ENCODE data around the gene NDUFA9.

NDUFA9 gene

DNA sequence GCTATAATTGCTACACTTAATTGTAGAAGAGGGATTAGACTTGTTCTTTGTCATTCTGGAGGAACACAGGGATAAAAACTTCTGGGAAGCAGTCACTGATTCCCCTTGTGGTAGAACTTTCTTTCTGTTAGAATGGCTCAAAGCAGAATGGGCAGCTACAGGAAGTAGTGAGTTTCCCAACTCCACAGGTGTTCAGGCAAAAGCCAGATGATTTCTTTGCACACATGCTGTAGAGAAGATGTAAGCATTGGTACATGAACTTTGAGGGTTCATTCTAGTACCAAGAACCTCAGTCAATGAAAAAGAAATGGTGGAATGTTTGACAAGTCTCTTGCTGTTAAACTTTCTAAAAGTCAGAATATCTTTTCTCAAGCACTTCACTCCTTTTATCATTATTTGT, 4.3 kb downstream of the NDUFA9 start:
- Mint-ChIP-seq H3K4me1 (peaks cover 43% of the 10 kb centered on the region), H3K27me3 (no peaks in the 10 kb centered on the region), H3K9me3 (no peaks in the 10 kb centered on the region), H3K36me3 (peaks cover 22% of the 10 kb centered on the region), H3K27ac (no peak overlapping the region), H3K4me3 (no peak overlapping the region)
- no peak for ATAC-seq

DNA sequence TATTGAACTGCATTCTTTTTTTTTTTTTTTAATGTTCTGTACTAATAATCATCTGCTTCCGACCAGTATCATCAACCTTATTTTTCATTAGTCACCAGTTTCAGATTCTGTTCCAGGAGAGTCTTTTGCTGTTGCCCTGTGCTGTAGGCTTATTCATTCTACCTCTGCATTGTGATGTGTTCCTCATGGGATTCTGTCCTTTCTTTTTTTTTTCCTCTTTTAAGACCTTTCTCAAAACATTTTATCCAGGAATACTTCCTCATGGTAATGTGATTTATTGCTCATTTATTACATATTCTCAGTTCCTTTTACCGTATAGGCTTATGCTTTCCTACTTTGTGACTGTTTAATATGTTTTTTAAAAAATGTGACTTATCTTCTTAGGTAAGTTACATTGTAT, 4.8 kb downstream of the NDUFA9 start:
- no peak overlapping the region for H3K27ac Mint-ChIP-seq
- H3K9me3 Mint-ChIP-seq: no peaks in the 10 kb centered on the region
- no peak overlapping the region for H3K4me3 Mint-ChIP-seq
- H3K27me3 Mint-ChIP-seq: no peaks in the 10 kb centered on the region
- peaks cover 40% of the 10 kb centered on the region for H3K4me1 Mint-ChIP-seq
- H3K36me3 Mint-ChIP-seq: peaks cover 22% of the 10 kb centered on the region
- ATAC-seq: no peak

DNA sequence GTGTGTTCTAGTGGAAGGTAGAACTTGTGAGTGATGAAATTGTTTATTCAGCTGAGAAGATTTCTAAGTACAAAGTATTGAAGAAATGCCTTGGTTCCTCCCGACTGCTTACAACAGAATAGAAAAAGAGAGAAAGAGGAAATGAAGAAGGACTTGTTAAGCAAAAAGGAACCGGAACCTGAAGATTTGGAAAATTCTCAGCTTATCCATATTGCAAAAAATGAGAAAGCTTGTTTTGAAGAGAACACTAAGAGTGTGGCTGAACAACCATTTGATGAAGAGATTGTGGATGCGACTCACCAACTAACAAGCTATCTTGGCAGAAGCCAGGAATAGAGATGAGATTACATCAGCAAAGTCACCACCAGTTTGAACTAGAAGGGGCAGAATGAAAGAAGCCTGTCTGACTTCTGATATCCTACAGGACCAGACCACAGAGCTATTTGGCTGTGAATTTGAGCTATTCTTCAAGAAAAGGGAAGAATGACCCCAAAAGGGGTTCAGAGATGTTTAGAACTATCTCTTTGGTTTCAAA, 15.1 kb downstream of the NDUFA9 start:
- no peak for ATAC-seq
- Mint-ChIP-seq H3K9me3 (no peaks in the 10 kb centered on the region), H3K27ac (no peak overlapping the region), H3K36me3 (peaks cover 34% of the 10 kb centered on the region), H3K27me3 (no peaks in the 10 kb centered on the region), H3K4me1 (peaks cover 9% of the 10 kb centered on the region), H3K4me3 (no peak overlapping the region)

DNA sequence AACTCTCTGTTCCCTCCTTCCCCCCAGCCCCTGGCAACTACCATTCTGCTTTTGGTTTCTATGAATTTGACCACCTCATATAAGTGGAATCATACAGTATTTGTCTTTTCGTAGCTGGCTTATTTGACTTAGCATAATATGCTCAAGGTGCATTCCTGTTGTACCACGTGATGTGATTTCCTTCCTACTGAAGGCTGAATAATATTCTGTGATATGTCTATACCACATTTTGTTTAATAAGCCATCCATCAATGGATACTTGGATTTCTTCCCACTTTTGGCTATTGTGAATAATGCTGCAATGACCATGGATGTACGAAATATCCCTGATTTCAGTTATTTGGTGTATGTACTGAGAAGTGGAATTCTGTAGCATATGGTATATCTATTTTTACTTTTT, 16.3 kb downstream of the NDUFA9 start:
- Mint-ChIP-seq H3K4me1 (peaks cover 9% of the 10 kb centered on the region), H3K9me3 (no peaks in the 10 kb centered on the region), H3K4me3 (no peak overlapping the region), H3K36me3 (peaks cover 39% of the 10 kb centered on the region), H3K27ac (no peak overlapping the region), H3K27me3 (no peaks in the 10 kb centered on the region)
- ATAC-seq: no peak

DNA sequence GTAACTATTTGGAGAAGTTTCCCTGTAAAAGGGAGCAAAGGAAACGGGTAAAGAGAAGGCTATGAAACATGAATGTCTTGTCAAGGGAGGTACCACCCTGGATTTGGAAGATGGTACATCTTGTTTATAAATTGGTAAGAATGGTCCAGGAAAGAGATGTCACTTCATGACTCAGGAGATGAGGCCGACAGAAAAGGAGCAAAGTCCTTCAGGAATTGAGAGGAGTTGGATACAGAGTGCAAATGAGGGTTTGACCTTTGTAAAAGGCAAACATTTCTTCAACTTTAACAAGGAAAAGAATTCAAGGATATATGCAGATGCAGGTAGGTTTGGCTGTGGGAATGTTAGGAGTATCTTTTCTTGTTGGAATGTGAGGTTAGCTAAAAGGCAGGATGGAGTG, 30.8 kb downstream of the NDUFA9 start:
- H3K4me3 Mint-ChIP-seq: no peak overlapping the region
- H3K27me3 Mint-ChIP-seq: no peaks in the 10 kb centered on the region
- H3K9me3 Mint-ChIP-seq: no peaks in the 10 kb centered on the region
- ATAC-seq: no peak
- H3K4me1 Mint-ChIP-seq: no peaks in the 10 kb centered on the region
- H3K36me3 Mint-ChIP-seq: peaks cover 58% of the 10 kb centered on the region
- H3K27ac Mint-ChIP-seq: no peak overlapping the region

DNA sequence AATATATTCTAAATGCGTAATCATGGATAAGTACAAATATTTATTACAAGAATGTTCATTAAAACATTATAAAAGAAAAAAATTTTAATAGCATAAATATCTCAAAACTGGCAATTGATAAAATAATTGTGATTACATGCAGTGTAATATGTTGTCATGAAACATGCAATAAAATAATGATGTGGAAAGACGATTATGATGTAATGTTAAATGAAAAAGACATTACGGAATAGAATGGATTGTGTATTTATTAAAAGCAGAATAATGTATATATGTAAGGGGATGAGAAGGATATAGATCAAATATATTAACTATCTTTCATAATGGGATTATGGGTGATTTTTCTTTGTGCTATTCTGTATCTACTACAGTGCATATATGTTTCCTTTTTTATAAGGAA, 32.8 kb downstream of the NDUFA9 start:
- peaks cover 73% of the 10 kb centered on the region for H3K36me3 Mint-ChIP-seq

DNA sequence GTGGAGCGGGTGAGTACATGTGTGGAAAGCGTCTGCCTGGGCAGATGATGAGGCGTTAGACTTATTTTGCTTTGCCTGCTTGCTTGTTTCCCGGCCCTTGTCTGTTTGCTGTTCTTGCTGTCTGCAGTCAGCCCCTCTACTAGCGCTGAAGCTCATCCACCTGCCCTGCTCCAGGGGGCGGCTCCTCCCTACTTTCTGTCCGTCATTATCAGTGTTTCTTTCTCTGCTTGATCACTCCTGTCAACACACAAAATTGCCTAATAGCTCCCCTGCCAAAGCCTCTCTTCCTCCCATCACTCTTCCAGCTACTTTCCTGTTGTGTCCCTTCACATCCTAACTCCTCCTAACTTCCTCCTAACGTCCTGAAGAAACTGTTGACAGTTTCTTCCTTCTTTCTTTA, 36.4 kb downstream of the NDUFA9 start:
- Mint-ChIP-seq H3K36me3 (peaks cover 62% of the 10 kb centered on the region), H3K27me3 (no peaks in the 10 kb centered on the region), H3K27ac (no peak overlapping the region), H3K4me3 (no peak overlapping the region), H3K4me1 (no peaks in the 10 kb centered on the region), H3K9me3 (no peaks in the 10 kb centered on the region)
- no peak for ATAC-seq

More for the DNA sequence above, 32.8 kb downstream of the NDUFA9 start:
- no peak overlapping the region for H3K4me3 Mint-ChIP-seq
- H3K9me3 Mint-ChIP-seq: no peaks in the 10 kb centered on the region
- no peaks in the 10 kb centered on the region for H3K27me3 Mint-ChIP-seq
- no peak overlapping the region for H3K27ac Mint-ChIP-seq
- ATAC-seq: no peak
- H3K4me1 Mint-ChIP-seq: no peaks in the 10 kb centered on the region

DNA sequence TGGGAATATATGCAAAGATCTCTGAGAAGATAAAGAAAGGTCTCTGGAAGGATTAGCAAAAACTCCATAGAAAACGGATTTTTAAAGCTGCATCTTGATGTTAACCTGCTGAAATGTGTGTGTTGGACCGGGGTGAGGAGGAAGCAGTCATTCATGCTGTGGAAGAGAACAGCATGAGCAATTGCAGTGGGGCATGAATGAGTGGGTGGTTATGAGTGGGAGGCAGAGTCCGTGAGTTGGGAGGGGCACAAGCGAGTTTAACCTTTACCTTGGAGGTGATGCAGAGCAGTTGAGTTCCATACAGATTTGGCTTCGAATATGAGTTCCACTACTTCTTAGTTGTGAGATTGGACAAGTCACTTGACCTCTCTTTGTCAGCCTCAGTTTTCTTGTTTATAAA, 41.8 kb downstream of the NDUFA9 start:
- H3K27ac Mint-ChIP-seq: no peak overlapping the region
- H3K9me3 Mint-ChIP-seq: no peaks in the 10 kb centered on the region
- peaks cover 66% of the 10 kb centered on the region for H3K36me3 Mint-ChIP-seq
- H3K4me3 Mint-ChIP-seq: no peak overlapping the region
- no peaks in the 10 kb centered on the region for H3K4me1 Mint-ChIP-seq
- no peaks in the 10 kb centered on the region for H3K27me3 Mint-ChIP-seq
- ATAC-seq: no peak
